HCT116 (cell line): ENCODE results near the gene MT4. TPM values are rescaled to one million over a fixed set of nuclear protein-coding genes. Genes with fewer than 3 reads are reported as not detected.

Experiments
- ATAC-seq: fragments of 200-7000 bp; cut with Tn5 transposase; 2 replicates; pipeline ENCODE4 v1.9.1; 2020; ENCODE audit warnings: mild to moderate bottlenecking, moderate library complexity
- BruUV-seq: library from RNA; stranded (reverse); fragments of 400-500 nt; replicated peaks from 2 replicates; lab custom pipeline; 2021; lab: Mats Ljungman, UMichigan
- CTCF ChIA-PET: fragments of 300-600 bp; sonication (Branson Sonifier 250); formaldehyde crosslinking; loops from one replicate; lab custom pipeline; 2021; ENCODE audit warnings: antibody characterized with exemption; lab: Charles Lee
- POLR2A ChIA-PET: fragments of 300-600, 350-600 bp; sonication (Branson Sonifier 250); formaldehyde crosslinking; loops from one replicate; lab custom pipeline; 2021; ENCODE audit warnings: antibody characterized with exemption; lab: Charles Lee
- RAD21 ChIA-PET, 2 experiments: fragments of 300-600 bp; sonication (Branson Sonifier 250); formaldehyde crosslinking; loops; one replicate each; lab custom pipeline; 2023; ENCODE audit warnings: low total read pairs in 2 of 2; ENCODE audit not compliant: uncharacterized antibody in 2 of 2, unreplicated experiment in 2 of 2, low non-redundant PET in 1 of 2; lab: Charles Lee
- DNase-seq: peaks from one replicate; pipeline ENCODE4 v3.0.0-alpha.2; 2010; ENCODE audit warnings: low read depth, low spot score
- H2AFZ ChIP-seq: fragments of 200-600 bp; shearing (Covaris generic), sonication (generic); 2 replicates; pipeline ENCODE4 v1.6.1; 2017; ENCODE audit warnings: low read depth, mixed run types, mixed read lengths, antibody characterized with exemption, low read length; ENCODE audit not compliant: poor library complexity, severe bottlenecking
- H3K27ac ChIP-seq: 2 replicates; pipeline ENCODE4 v1.5.1; 2012; ENCODE audit warnings: low read depth, low read length
- H3K27me3 ChIP-seq: fragments of 200-600 bp; sonication (generic); 2 replicates; pipeline ENCODE4 v1.6.1; 2016; ENCODE audit warnings: mixed run types, low read length, mixed read lengths; ENCODE audit not compliant: insufficient read depth
- H3K36me3 ChIP-seq, 2 experiments: fragments of 200-500 bp in 1 of 2; fragments of 200-600 bp in 1 of 2; sonication (Bioruptor generic) in 1 of 2; sonication (generic) in 1 of 2; 2 replicates each; pipeline versions ENCODE4 v1.5.1 to v1.6.1; 2014 to 2016; ENCODE audit warnings: low read length in 2 of 2, inconsistent platforms in 1 of 2, mixed read lengths in 1 of 2, mixed run types in 1 of 2; ENCODE audit not compliant: insufficient read depth in 2 of 2, control insufficient read depth in 1 of 2
- H3K4me1 ChIP-seq, 2 experiments: fragments of 200-600 bp in 1 of 2; sonication (generic) in 1 of 2; 2 replicates each; pipeline versions ENCODE4 v1.5.1 to v1.6.1; 2012 to 2017; ENCODE audit warnings: low read length in 2 of 2, inconsistent platforms in 1 of 2, mild to moderate bottlenecking in 1 of 2, mixed read lengths in 1 of 2, mixed run types in 1 of 2, moderate library complexity in 1 of 2; ENCODE audit not compliant: insufficient read depth in 2 of 2, control insufficient read depth in 1 of 2
- H3K4me2 ChIP-seq: fragments of 200-600 bp; sonication (generic); 2 replicates; pipeline ENCODE4 v1.6.1; 2017; ENCODE audit warnings: mixed run types, low read length, mixed read lengths
- H3K4me3 ChIP-seq, 2 experiments: fragments of 200-600 bp in 1 of 2; sonication (generic) in 1 of 2; replicated peaks in 1 of 2; 2 replicates each; pipeline ENCODE4 v1.5.1; 2011 to 2016; ENCODE audit warnings: low read length in 2 of 2, control low read depth in 1 of 2, low read depth in 1 of 2, mild to moderate bottlenecking in 1 of 2, mixed read lengths in 1 of 2, mixed run types in 1 of 2
- H3K79me2 ChIP-seq: fragments of 200-600 bp; sonication (generic); 2 replicates; pipeline ENCODE4 v1.6.1; 2017; ENCODE audit warnings: mild to moderate bottlenecking, mixed run types, low read length, moderate library complexity, mixed read lengths; ENCODE audit not compliant: insufficient read depth
- H3K9ac ChIP-seq: fragments of 200-600 bp; sonication (generic); 2 replicates; pipeline ENCODE4 v1.6.1; 2016; ENCODE audit warnings: low read length, mixed read lengths
- H3K9me2 ChIP-seq: fragments of 200-600 bp; sonication (generic), shearing (Covaris generic); 2 replicates; pipeline ENCODE4 v1.6.1; 2017; ENCODE audit warnings: mixed run types, mild to moderate bottlenecking, moderate library complexity; ENCODE audit not compliant: insufficient read depth
- H3K9me3 ChIP-seq, 2 experiments: fragments of 200-500 bp in 1 of 2; fragments of 200-600 bp in 1 of 2; sonication (Bioruptor generic) in 1 of 2; sonication (generic) in 1 of 2; 2 replicates each; pipeline ENCODE4 v1.6.1; 2014 to 2017; ENCODE audit warnings: low read length in 2 of 2, mixed read lengths in 2 of 2, inconsistent platforms in 1 of 2, low read depth in 1 of 2, mild to moderate bottlenecking in 1 of 2, mixed run types in 1 of 2, moderate library complexity in 1 of 2; ENCODE audit not compliant: control insufficient read depth in 1 of 2, insufficient read depth in 1 of 2
- H4K20me1 ChIP-seq: fragments of 200-600 bp; sonication (generic), shearing (Covaris generic); 2 replicates; pipeline ENCODE4 v1.6.1; 2017; ENCODE audit warnings: mixed run types, mild to moderate bottlenecking, moderate library complexity; ENCODE audit not compliant: insufficient read depth
- ATF3 ChIP-seq: IDR thresholded peaks from 2 replicates; pipeline ENCODE4 v1.6.1; 2012
- EZH2 ChIP-seq: fragments of 200-600 bp; sonication (generic); IDR thresholded peaks from 2 replicates; pipeline ENCODE4 v1.6.1; 2017; ENCODE audit warnings: antibody characterized with exemption, mixed run types
- EZH2phosphoT487 ChIP-seq: fragments of 200-600 bp; IDR thresholded peaks from 2 replicates; pipeline ENCODE4 v1.6.1; 2018; ENCODE audit warnings: antibody characterized with exemption, borderline replicate concordance
- REST ChIP-seq: IDR thresholded peaks from 2 replicates; pipeline ENCODE4 v1.6.1; 2012; ENCODE audit warnings: low read depth
- SP1 ChIP-seq: IDR thresholded peaks from 2 replicates; pipeline ENCODE4 v1.6.1; 2012; ENCODE audit warnings: low read depth
- SRF ChIP-seq: IDR thresholded peaks from 2 replicates; pipeline ENCODE4 v1.6.1; 2012; ENCODE audit warnings: low read depth
- intact Hi-C: fragments of 100-400 bp; cut with micrococcal nuclease; formaldehyde crosslinking; loops from 2 replicates; pipeline ENCODE4 v1.10.0; 2022
- total RNA-seq: library from RNA; stranded (reverse); gene quantifications from one replicate; pipeline ENCODE4 v1.2.1, GENCODE V29; 2021; ENCODE audit not compliant: unreplicated experiment

Gene MT4
- total RNA-seq, 1 experiment from 2014 or later: not detected

- TF ChIP-seq EZH2phosphoT487: no peak
- peak; percentile 32; the same call in 1 of the 2 replicates for TF ChIP-seq SP1
- no peak for TF ChIP-seq EZH2
- TF ChIP-seq ATF3: no peak
- TF ChIP-seq REST: no peak
- no peak for TF ChIP-seq SRF
- TF ChIP-seq, all 23 proteins: peak for 1
Observed at GRCh38 chr16:56518425-56518824, 46.4 kb upstream of the MT4 start.

More at GRCh38 chr16:56518425-56518824, 46.4 kb upstream of the MT4 start:
- Histone ChIP-seq H3K27me3 (no peaks in the 10 kb centered on the region), H3K4me1 (peaks cover 21 to 29% of the 10 kb centered on the region in 2 experiments), H3K4me3 (peak overlapping the region in 1 of 2 experiments; percentile 72; a peak in 1 of 4 replicates), H3K79me2 (no peaks in the 10 kb centered on the region), H3K36me3 (no peaks in the 10 kb centered on the region), H3K9me3 (no peaks in the 10 kb centered on the region), H3K27ac (no peak overlapping the region), H4K20me1 (no peaks in the 10 kb centered on the region), H3K9me2 (no peaks in the 10 kb centered on the region), H2AFZ (no peak overlapping the region), H3K9ac (no peak overlapping the region), H3K4me2 (peak overlapping the region; percentile 92)
- intact Hi-C loops: no loop called here
- DNase-seq: no peak
- BruUV-seq: no TSS peak
- no peak for ATAC-seq
- ChIA-PET POLR2A (no interaction called here), CTCF (interaction anchor here (1.5 kb wide), 1 partner anchor 85 kb away, joined by 4 read pairs; no protein-coding TSS in a partner anchor), RAD21 (no interaction called here)
